ENCODE data around the gene LCN12. TPM values are rescaled to one million over a fixed set of nuclear protein-coding genes. Genes with fewer than 3 reads are reported as not detected.

Gene LCN12
- total RNA-seq, 1 donor from 2014 or later: not detected

GRCh38 chr9:136952876-136953770, 1.1 kb downstream of the LCN12 start:
- Histone ChIP-seq H3K9ac (ENCODE audit: low read length) (no peak overlapping the region), H3K79me2 (ENCODE audit: insufficient read depth, low read length) (no peaks in the 10 kb centered on the region), H3K27me3 (ENCODE audit: insufficient read depth, low read length) (no peaks in the 10 kb centered on the region), H3K4me2 (ENCODE audit: low read length) (no peak overlapping the region), H3K27ac (ENCODE audit: low read depth, low read length) (no peak overlapping the region), H3K9me3 (ENCODE audit: insufficient read depth, low read depth, low read length) (no peaks in the 10 kb centered on the region), H2AFZ (ENCODE audit: low read depth, low read length) (no peak overlapping the region), H3K4me1 (ENCODE audit: insufficient read depth, low read length) (peaks cover 7% of the 10 kb centered on the region), H3K4me3 (ENCODE audit: insufficient read depth, low read depth, low read length) (no peak overlapping the region), H3K36me3 (ENCODE audit: insufficient read depth, low read length) (no peaks in the 10 kb centered on the region), H4K20me1 (ENCODE audit: insufficient read depth, low read length) (no peaks in the 10 kb centered on the region)
- no peak for DNase-seq (ENCODE audit: low read depth)
- no peak for TF ChIP-seq EZH2 (IDR thresholded peaks at IDR 0.05; ENCODE audit: insufficient read depth, low read length)
- TF ChIP-seq, protein P1, sequence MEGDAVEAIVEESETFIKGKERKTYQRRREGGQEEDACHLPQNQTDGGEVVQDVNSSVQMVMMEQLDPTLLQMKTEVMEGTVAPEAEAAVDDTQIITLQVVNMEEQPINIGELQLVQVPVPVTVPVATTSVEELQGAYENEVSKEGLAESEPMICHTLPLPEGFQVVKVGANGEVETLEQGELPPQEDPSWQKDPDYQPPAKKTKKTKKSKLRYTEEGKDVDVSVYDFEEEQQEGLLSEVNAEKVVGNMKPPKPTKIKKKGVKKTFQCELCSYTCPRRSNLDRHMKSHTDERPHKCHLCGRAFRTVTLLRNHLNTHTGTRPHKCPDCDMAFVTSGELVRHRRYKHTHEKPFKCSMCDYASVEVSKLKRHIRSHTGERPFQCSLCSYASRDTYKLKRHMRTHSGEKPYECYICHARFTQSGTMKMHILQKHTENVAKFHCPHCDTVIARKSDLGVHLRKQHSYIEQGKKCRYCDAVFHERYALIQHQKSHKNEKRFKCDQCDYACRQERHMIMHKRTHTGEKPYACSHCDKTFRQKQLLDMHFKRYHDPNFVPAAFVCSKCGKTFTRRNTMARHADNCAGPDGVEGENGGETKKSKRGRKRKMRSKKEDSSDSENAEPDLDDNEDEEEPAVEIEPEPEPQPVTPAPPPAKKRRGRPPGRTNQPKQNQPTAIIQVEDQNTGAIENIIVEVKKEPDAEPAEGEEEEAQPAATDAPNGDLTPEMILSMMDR (IDR thresholded peaks at IDR 0.05; ENCODE audit: insufficient read depth, low read depth, low read length): no peak
- Mint-ChIP-seq H3K4me1 (ENCODE audit: low read depth, unreplicated experiment) (no peaks in the 10 kb centered on the region), H3K4me3 (ENCODE audit: unreplicated experiment) (no peak overlapping the region), H3K27me3 (ENCODE audit: low read depth, unreplicated experiment) (peaks cover 11% of the 10 kb centered on the region), H3K36me3 (ENCODE audit: low read depth, unreplicated experiment) (no peaks in the 10 kb centered on the region), H3K27ac (ENCODE audit: unreplicated experiment) (no peak overlapping the region), H3K9me3 (ENCODE audit: unreplicated experiment) (peaks cover 3% of the 10 kb centered on the region)
- no peak for FAIRE-seq

DNA sequence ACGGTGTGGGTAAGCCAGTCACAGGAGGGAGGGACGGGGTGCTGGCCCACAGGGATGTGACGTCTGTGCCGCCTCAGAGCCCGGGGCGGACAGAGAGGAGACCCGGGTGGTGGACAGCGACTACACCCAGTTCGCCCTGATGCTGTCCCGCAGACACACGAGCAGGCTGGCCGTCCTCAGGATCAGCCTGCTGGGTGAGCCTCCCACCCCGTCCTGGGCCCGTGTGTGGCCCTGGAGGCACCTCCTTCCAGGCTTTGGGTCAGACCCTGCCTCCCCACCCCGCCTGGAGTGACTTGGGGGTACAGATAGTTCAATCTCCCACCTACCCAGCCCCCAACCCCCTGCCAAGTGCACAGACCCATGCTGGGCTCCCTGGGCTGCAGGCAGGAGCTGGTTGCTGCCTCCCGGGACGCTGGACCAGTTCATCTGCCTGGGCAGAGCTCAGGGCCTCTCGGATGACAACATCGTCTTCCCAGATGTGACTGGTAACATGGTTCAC, 1.7 kb downstream of the LCN12 start:
- FAIRE-seq: no peak
- no peak overlapping the region for H3K27ac Mint-ChIP-seq (ENCODE audit: unreplicated experiment)

More for the DNA sequence above, 1.7 kb downstream of the LCN12 start:
- H2AFZ ChIP-seq (ENCODE audit: low read depth, low read length): no peak overlapping the region
- TF ChIP-seq, protein P1 (IDR thresholded peaks at IDR 0.05; ENCODE audit: insufficient read depth, low read depth, low read length): no peak
- no peak for TF ChIP-seq EZH2 (IDR thresholded peaks at IDR 0.05; ENCODE audit: insufficient read depth, low read length)
- no peaks in the 10 kb centered on the region for H4K20me1 ChIP-seq (ENCODE audit: insufficient read depth, low read length)
- Mint-ChIP-seq H3K4me1 (ENCODE audit: low read depth, unreplicated experiment) (no peaks in the 10 kb centered on the region), H3K36me3 (ENCODE audit: low read depth, unreplicated experiment) (no peaks in the 10 kb centered on the region), H3K9me3 (ENCODE audit: unreplicated experiment) (peaks cover 3% of the 10 kb centered on the region), H3K4me3 (ENCODE audit: unreplicated experiment) (no peak overlapping the region), H3K27me3 (ENCODE audit: low read depth, unreplicated experiment) (peaks cover 12% of the 10 kb centered on the region)
- H3K4me2 ChIP-seq (ENCODE audit: low read length): no peak overlapping the region
- no peaks in the 10 kb centered on the region for H3K36me3 ChIP-seq (ENCODE audit: insufficient read depth, low read length)
- DNase-seq (ENCODE audit: low read depth): no peak
- H3K27me3 ChIP-seq (ENCODE audit: insufficient read depth, low read length): no peaks in the 10 kb centered on the region
- H3K4me3 ChIP-seq (ENCODE audit: insufficient read depth, low read depth, low read length): no peak overlapping the region
- peaks cover 7% of the 10 kb centered on the region for H3K4me1 ChIP-seq (ENCODE audit: insufficient read depth, low read length)
- H3K27ac ChIP-seq (ENCODE audit: low read depth, low read length): no peak overlapping the region
- no peaks in the 10 kb centered on the region for H3K79me2 ChIP-seq (ENCODE audit: insufficient read depth, low read length)
- no peak overlapping the region for H3K9ac ChIP-seq (ENCODE audit: low read length)
- H3K9me3 ChIP-seq (ENCODE audit: insufficient read depth, low read depth, low read length): no peaks in the 10 kb centered on the region

Data from astrocyte (in vitro differentiated cells and primary cell).